Duodenal mucosa (tissue), 2 donors: Measurements from ENCODE around the gene PRR20G.

Experiments used
- H3K27ac ChIP-seq: one replicate; pipeline ENCODE4 v1.7.0; 2013; ENCODE audit warnings: low read depth, low read length
- H3K27me3 ChIP-seq, 2 donors: one replicate each; pipeline ENCODE4 v1.7.0; 2013; ENCODE audit warnings: low read length in 2 of 2, control low read depth in 1 of 2; ENCODE audit not compliant: insufficient read depth in 2 of 2, control insufficient read depth in 1 of 2
- H3K36me3 ChIP-seq, 2 donors: one replicate each; pipeline ENCODE4 v1.7.0; 2013; ENCODE audit warnings: low read length in 2 of 2, control low read depth in 1 of 2; ENCODE audit not compliant: insufficient read depth in 2 of 2, control insufficient read depth in 1 of 2
- H3K4me1 ChIP-seq, 2 donors: one replicate each; pipeline ENCODE4 v1.7.0; 2013; ENCODE audit warnings: low read length in 2 of 2, control low read depth in 1 of 2; ENCODE audit not compliant: insufficient read depth in 2 of 2, control insufficient read depth in 1 of 2
- H3K4me3 ChIP-seq, 2 donors: one replicate each; pipeline ENCODE4 v1.7.0; 2013; ENCODE audit warnings: low read length in 2 of 2, low read depth in 1 of 2
- H3K9ac ChIP-seq, 2 donors: one replicate each; pipeline ENCODE4 v1.7.0; 2013; ENCODE audit warnings: low read length in 2 of 2, low read depth in 1 of 2
- H3K9me3 ChIP-seq, 2 donors: one replicate each; pipeline ENCODE4 v1.7.0; 2013; ENCODE audit warnings: low read length in 2 of 2, control low read depth in 1 of 2; ENCODE audit not compliant: control insufficient read depth in 1 of 2

Gene PRR20G

GRCh38 chr3:127257351-127257750 is 30.5 kb downstream of the PRR20G start:
- no peak overlapping the region for H3K9ac ChIP-seq
- H3K27ac ChIP-seq: no peak overlapping the region
- no peaks in the 10 kb centered on the region for H3K9me3 ChIP-seq
- H3K36me3 ChIP-seq: no peaks in the 10 kb centered on the region
- H3K4me1 ChIP-seq: no peaks in the 10 kb centered on the region
- H3K27me3 ChIP-seq: peaks cover 0 to 3% of the 10 kb centered on the region in 2 donors
- no peak overlapping the region for H3K4me3 ChIP-seq

DNA sequence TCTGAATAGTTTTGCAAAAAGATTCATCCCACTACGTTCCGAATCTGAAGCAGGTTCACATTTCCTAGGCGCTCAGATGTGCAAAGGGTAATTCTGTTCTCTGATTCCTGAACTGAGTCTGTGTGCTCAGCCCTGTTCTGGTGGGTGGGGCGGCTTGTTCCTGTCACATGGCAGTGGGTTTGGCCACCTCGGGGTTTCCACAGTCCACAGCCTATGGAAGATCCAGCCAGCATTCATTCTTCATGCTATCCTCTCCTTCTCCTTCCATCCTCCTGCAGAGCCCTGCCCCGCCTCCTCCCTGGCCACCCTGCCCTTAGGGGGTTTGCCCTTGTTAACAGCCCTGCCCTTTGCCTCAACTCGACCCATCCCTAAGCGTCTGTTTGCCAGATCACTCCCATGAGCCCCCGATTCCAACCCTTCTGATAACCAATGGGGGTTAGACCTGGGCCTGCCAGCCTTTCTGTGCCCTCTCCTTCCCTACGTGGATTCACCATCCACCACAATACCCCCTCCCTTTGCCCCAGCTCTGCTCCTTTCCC is 31.0 kb downstream of the PRR20G start:
- H3K4me3 ChIP-seq: no peak overlapping the region
- H3K9me3 ChIP-seq: no peaks in the 10 kb centered on the region
- no peaks in the 10 kb centered on the region for H3K4me1 ChIP-seq
- no peaks in the 10 kb centered on the region for H3K36me3 ChIP-seq
- H3K27me3 ChIP-seq: peaks cover 0 to 3% of the 10 kb centered on the region in 2 donors
- H3K27ac ChIP-seq: no peak overlapping the region
- H3K9ac ChIP-seq: no peak overlapping the region

GRCh38 chr3:127256138-127256537 is 31.7 kb downstream of the PRR20G start:
- Histone ChIP-seq H3K36me3 (no peaks in the 10 kb centered on the region), H3K9ac (no peak overlapping the region)

GRCh38 chr3:127255516-127255915 is 32.3 kb downstream of the PRR20G start:
- Histone ChIP-seq H3K4me1 (no peaks in the 10 kb centered on the region), H3K9me3 (no peaks in the 10 kb centered on the region), H3K36me3 (no peaks in the 10 kb centered on the region), H3K4me3 (no peak overlapping the region), H3K27ac (no peak overlapping the region), H3K27me3 (peaks cover 0 to 3% of the 10 kb centered on the region in 2 donors), H3K9ac (no peak overlapping the region)

More at GRCh38 chr3:127256138-127256537, 31.7 kb downstream of the PRR20G start:
- peaks cover 0 to 3% of the 10 kb centered on the region in 2 donors for H3K27me3 ChIP-seq
- H3K9me3 ChIP-seq: no peaks in the 10 kb centered on the region
- no peak overlapping the region for H3K27ac ChIP-seq
- no peaks in the 10 kb centered on the region for H3K4me1 ChIP-seq
- H3K4me3 ChIP-seq: no peak overlapping the region

GRCh38 chr3:127254730-127255129 is 33.1 kb downstream of the PRR20G start:
- no peak overlapping the region for H3K4me3 ChIP-seq
- no peak overlapping the region for H3K27ac ChIP-seq
- no peaks in the 10 kb centered on the region for H3K9me3 ChIP-seq
- H3K9ac ChIP-seq: no peak overlapping the region
- no peaks in the 10 kb centered on the region for H3K4me1 ChIP-seq
- no peaks in the 10 kb centered on the region for H3K36me3 ChIP-seq
- H3K27me3 ChIP-seq: peaks cover 0 to 3% of the 10 kb centered on the region in 2 donors

- Histone ChIP-seq H3K36me3 (no peaks in the 10 kb centered on the region), H3K4me1 (no peaks in the 10 kb centered on the region), H3K27me3 (peaks cover 0 to 3% of the 10 kb centered on the region in 2 donors), H3K9ac (no peak overlapping the region), H3K4me3 (no peak overlapping the region), H3K27ac (no peak overlapping the region), H3K9me3 (no peaks in the 10 kb centered on the region)
Observed at GRCh38 chr3:127254033-127254644, 33.7 kb downstream of the PRR20G start.

- no peaks in the 10 kb centered on the region for H3K4me1 ChIP-seq
- no peaks in the 10 kb centered on the region for H3K36me3 ChIP-seq
- peaks cover 0 to 3% of the 10 kb centered on the region in 2 donors for H3K27me3 ChIP-seq
- no peak overlapping the region for H3K4me3 ChIP-seq
- no peak overlapping the region for H3K27ac ChIP-seq
- H3K9me3 ChIP-seq: no peaks in the 10 kb centered on the region
- H3K9ac ChIP-seq: no peak overlapping the region
Observed at GRCh38 chr3:127253491-127253890, 34.4 kb downstream of the PRR20G start.

GRCh38 chr3:127252446-127252845 is 35.4 kb downstream of the PRR20G start:
- no peak overlapping the region for H3K4me3 ChIP-seq
- H3K9me3 ChIP-seq: no peaks in the 10 kb centered on the region
- H3K9ac ChIP-seq: no peak overlapping the region
- H3K4me1 ChIP-seq: no peaks in the 10 kb centered on the region
- peaks cover 0 to 3% of the 10 kb centered on the region in 2 donors for H3K27me3 ChIP-seq
- H3K36me3 ChIP-seq: no peaks in the 10 kb centered on the region
- no peak overlapping the region for H3K27ac ChIP-seq

DNA sequence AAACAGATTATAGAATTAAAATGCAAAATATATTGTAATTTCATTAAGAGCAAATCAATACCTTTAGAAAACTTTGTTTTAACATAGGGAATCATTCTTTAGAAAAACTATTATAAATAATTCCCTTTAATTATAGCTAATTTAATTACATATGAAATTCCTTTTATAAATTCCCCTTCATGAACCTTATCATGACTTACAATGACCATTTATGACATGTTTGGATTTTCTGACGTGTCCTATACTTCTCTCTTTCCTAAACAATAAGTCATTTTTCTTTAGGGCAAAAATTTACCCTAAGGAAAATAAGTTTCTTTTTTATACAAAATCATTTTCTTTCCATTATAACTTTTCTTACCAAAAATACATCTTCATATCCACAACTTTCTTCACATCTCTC is 37.8 kb downstream of the PRR20G start:
- Histone ChIP-seq H3K9ac (no peak overlapping the region), H3K4me3 (no peak overlapping the region), H3K9me3 (no peaks in the 10 kb centered on the region), H3K27me3 (peaks cover 0 to 3% of the 10 kb centered on the region in 2 donors), H3K27ac (no peak overlapping the region), H3K36me3 (no peaks in the 10 kb centered on the region), H3K4me1 (no peaks in the 10 kb centered on the region)

GRCh38 chr3:127247292-127247691 is 40.6 kb downstream of the PRR20G start:
- H3K9ac ChIP-seq: no peak overlapping the region
- H3K4me3 ChIP-seq: no peak overlapping the region
- no peaks in the 10 kb centered on the region for H3K27me3 ChIP-seq
- H3K4me1 ChIP-seq: no peaks in the 10 kb centered on the region
- no peak overlapping the region for H3K27ac ChIP-seq
- H3K9me3 ChIP-seq: peaks cover 0 to 4% of the 10 kb centered on the region in 2 donors
- no peaks in the 10 kb centered on the region for H3K36me3 ChIP-seq
